Esophagus muscularis mucosa (tissue), 4 donors: ENCODE data around the gene CHCHD3. TPM values are rescaled to one million over a fixed set of nuclear protein-coding genes. Genes with fewer than 3 reads are reported as not detected.

Experiments used
- DNase-seq: peaks from one replicate; pipeline ENCODE4 v3.0.0-alpha.2; 2017; ENCODE audit errors: extremely low spot score
- H3K27ac ChIP-seq, 4 donors: fragments of 200-600 bp; sonication (generic); replicated peaks in 1 of 4; 1 replicate in 3 of 4; 2 replicates in 1 of 4; pipeline ENCODE4 v1.5.1; 2016 to 2019; ENCODE audit warnings: mild to moderate bottlenecking in 1 of 4
- H3K27me3 ChIP-seq, 4 donors: fragments of 200-600 bp; sonication (generic); one replicate each; pipeline versions ENCODE4 v1.5.1 to v1.6.0; 2016 to 2019
- H3K36me3 ChIP-seq, 4 donors: fragments of 200-600 bp; sonication (generic); one replicate each; pipeline ENCODE4 v1.5.1; 2016 to 2019
- H3K4me1 ChIP-seq, 4 donors: fragments of 200-600 bp; sonication (generic); one replicate each; pipeline ENCODE4 v1.5.1; 2016 to 2019
- H3K4me3 ChIP-seq, 4 donors: fragments of 200-600 bp; sonication (generic); 1 replicate in 2 of 4; 2 replicates in 2 of 4; pipeline ENCODE4 v1.5.1; 2016 to 2019; ENCODE audit warnings: mild to moderate bottlenecking in 4 of 4, moderate library complexity in 1 of 4
- H3K9me3 ChIP-seq, 4 donors: fragments of 200-600 bp; sonication (generic); 1 replicate in 3 of 4; 2 replicates in 1 of 4; pipeline ENCODE4 v1.5.1; 2016 to 2019
- EP300 ChIP-seq: sonication (generic); formaldehyde crosslinking; IDR thresholded peaks from one replicate; pipeline ENCODE4 v1.6.1; 2017; ENCODE audit warnings: antibody characterized with exemption
- POLR2A ChIP-seq: fragments of 450-650 bp; IDR thresholded peaks from one replicate; pipeline ENCODE4 v1.6.1; 2017; ENCODE audit warnings: antibody characterized with exemption, moderate library complexity, mild to moderate bottlenecking, low read depth
- POLR2AphosphoS5 ChIP-seq, 2 donors: sonication (generic); formaldehyde crosslinking; IDR thresholded peaks; one replicate each; pipeline ENCODE4 v1.6.1; 2017; ENCODE audit warnings: antibody characterized with exemption in 2 of 2
- WGBS: methylation state at CpG from one replicate; pipeline ENCODE4 v1.1.5; 2018; 5-methylcytosine and 5-hydroxymethylcytosine counted together
- intact Hi-C: fragments of 100-400 bp; cut with DNase I; formaldehyde crosslinking; loops from one replicate; pipeline ENCODE4 v1.15.1; 2023
- total RNA-seq, 4 donors: library from RNA; depleted of rRNA; stranded (reverse); fragments of >200 nt; gene quantifications; one replicate each; pipeline versions ENCODE4 v1.1.0 to v1.2.1, GENCODE V29; 2016
- TF ChIP-seq, protein P1 (sequence below), 3 experiments: fragments of 200-600 bp in 2 of 3; fragments of 450-650 bp in 1 of 3; sonication (generic) in 2 of 3; IDR thresholded peaks; one replicate each; pipeline ENCODE4 v1.5.1; 2017 to 2019; ENCODE audit warnings: antibody characterized with exemption in 3 of 3, mild to moderate bottlenecking in 2 of 3, moderate library complexity in 1 of 3

The CHCHD3 gene
- total RNA-seq, 4 donors from 2014 or later: 58.6 to 74.3 (median 68.9) TPM

DNA sequence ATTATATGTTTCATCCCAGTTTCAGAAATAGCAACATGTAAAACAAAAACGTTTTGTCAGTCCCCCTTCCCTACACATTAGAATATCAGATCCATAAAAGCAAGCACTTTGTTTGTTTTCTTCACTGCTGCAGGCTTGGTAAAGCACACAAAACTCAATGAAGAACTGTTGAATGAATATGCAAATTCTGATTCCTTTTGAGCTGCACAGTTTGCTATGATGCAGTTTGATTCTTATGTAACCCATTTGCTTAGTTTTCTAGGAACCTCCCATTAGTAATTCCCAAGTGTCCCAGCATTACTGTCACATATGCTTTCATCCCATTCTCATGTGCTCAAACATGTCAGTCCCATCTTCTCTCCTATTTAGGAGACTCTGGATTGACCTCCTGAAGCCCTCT lies 26.1 kb upstream of the CHCHD3 start:
- no peak for DNase-seq
- TF ChIP-seq, protein P1, sequence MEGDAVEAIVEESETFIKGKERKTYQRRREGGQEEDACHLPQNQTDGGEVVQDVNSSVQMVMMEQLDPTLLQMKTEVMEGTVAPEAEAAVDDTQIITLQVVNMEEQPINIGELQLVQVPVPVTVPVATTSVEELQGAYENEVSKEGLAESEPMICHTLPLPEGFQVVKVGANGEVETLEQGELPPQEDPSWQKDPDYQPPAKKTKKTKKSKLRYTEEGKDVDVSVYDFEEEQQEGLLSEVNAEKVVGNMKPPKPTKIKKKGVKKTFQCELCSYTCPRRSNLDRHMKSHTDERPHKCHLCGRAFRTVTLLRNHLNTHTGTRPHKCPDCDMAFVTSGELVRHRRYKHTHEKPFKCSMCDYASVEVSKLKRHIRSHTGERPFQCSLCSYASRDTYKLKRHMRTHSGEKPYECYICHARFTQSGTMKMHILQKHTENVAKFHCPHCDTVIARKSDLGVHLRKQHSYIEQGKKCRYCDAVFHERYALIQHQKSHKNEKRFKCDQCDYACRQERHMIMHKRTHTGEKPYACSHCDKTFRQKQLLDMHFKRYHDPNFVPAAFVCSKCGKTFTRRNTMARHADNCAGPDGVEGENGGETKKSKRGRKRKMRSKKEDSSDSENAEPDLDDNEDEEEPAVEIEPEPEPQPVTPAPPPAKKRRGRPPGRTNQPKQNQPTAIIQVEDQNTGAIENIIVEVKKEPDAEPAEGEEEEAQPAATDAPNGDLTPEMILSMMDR (IDR thresholded peaks at IDR 0.05): no peak
- no peak for TF ChIP-seq EP300
- no peak for TF ChIP-seq POLR2A
- TF ChIP-seq POLR2AphosphoS5 (IDR thresholded peaks at IDR 0.05): no peak
- Histone ChIP-seq H3K27me3 (peaks cover 0 to 11% (median 0%) of the 10 kb centered on the region in 4 donors), H3K4me1 (no peaks in the 10 kb centered on the region), H3K9me3 (peaks cover 0 to 9% (median 0%) of the 10 kb centered on the region in 4 donors), H3K36me3 (no peaks in the 10 kb centered on the region), H3K4me3 (no peak overlapping the region), H3K27ac (no peak overlapping the region)
- 46% methylated on average over 1 of the region's 1 CpG for WGBS
- intact Hi-C loops: no loop called here

DNA sequence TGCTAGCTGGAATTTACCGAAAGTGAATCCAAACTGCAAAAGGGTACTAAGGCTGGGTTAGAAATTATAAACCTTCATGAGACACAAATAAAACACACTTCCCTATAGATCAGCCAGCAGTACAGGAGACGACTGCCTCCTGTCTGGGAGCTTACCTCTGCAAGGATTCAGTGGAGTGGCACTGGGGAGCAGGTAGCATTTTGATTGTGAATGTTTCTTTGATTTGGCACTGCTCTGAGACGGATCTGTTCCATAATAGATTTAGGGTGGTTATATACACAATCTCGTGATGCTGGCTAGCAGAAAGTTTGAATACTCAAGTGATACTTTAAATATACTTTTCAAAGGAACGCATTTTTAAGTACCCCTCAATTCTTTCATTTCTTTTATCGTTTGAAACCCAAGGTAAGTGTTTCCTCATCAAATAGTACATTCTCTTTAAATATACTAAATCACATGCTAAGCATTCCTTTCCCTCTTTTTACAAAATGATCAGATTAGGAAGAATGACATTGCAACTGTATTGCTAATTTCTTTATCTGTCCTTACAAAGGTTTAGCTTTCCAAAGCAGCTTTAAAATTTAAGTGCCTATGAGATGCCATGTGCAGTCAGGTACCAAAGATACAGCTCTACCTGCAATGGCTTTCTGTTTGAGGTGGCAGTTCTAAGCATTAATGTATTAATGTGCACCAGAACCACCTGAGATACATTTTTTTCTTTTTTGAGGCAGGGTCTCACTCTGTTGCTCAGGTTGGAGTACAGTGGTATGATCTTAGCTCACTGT lies 20.6 kb upstream of the CHCHD3 start:
- no peak for DNase-seq
- H3K36me3 ChIP-seq: no peaks in the 10 kb centered on the region
- peaks cover 0 to 7% (median 0%) of the 10 kb centered on the region in 4 donors for H3K27me3 ChIP-seq
- intact Hi-C loops: no loop called here
- no peaks in the 10 kb centered on the region for H3K9me3 ChIP-seq
- no peaks in the 10 kb centered on the region for H3K4me1 ChIP-seq
- no peak overlapping the region for H3K27ac ChIP-seq
- H3K4me3 ChIP-seq: no peak overlapping the region
- 69% methylated on average over 6 of the region's 6 CpGs for WGBS
- no peak for TF ChIP-seq EP300
- TF ChIP-seq POLR2AphosphoS5 (IDR thresholded peaks at IDR 0.05): no peak
- no peak for TF ChIP-seq POLR2A
- TF ChIP-seq, protein P1 (IDR thresholded peaks at IDR 0.05): no peak

DNA sequence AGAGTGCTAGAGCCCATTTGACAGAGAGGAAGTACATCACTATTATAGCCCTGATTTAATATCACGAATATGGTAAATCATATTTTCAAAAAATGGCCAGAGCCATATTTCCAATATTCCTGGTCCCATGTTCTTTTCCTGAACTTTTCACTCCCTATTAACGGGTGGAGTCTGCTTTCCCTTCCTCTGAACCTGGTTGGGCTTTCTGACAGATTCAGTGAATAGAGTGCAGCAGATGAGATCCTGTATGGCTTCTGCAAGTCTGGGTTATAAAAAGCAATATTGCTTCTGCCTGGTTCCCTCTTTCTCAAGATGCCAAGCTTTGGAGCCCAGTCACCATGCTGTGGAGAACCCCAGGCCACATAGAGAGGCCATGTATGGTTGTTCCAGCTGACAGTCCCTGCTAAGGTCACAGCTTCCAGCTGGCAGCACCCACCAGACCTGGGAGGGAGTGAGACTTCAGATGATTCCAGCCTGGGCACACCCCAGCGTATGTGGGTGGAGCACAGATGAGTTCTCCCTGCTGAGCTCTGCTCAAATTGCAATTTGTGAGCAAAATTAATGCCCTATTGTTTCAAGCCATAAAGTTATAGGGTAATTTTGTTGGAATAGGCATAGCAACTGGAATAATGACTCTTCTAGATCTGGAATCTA lies 17.9 kb upstream of the CHCHD3 start:
- WGBS: 66% methylated on average over 3 of the region's 3 CpGs
- Histone ChIP-seq H3K4me3 (no peak overlapping the region), H3K36me3 (no peaks in the 10 kb centered on the region), H3K4me1 (no peaks in the 10 kb centered on the region), H3K9me3 (no peaks in the 10 kb centered on the region), H3K27me3 (no peaks in the 10 kb centered on the region), H3K27ac (no peak overlapping the region)
- TF ChIP-seq POLR2A: no peak
- no peak for TF ChIP-seq POLR2AphosphoS5 (IDR thresholded peaks at IDR 0.05)
- TF ChIP-seq, protein P1 (IDR thresholded peaks at IDR 0.05): no peak
- TF ChIP-seq EP300: no peak
- DNase-seq: no peak
- intact Hi-C loops: no loop called here

DNA sequence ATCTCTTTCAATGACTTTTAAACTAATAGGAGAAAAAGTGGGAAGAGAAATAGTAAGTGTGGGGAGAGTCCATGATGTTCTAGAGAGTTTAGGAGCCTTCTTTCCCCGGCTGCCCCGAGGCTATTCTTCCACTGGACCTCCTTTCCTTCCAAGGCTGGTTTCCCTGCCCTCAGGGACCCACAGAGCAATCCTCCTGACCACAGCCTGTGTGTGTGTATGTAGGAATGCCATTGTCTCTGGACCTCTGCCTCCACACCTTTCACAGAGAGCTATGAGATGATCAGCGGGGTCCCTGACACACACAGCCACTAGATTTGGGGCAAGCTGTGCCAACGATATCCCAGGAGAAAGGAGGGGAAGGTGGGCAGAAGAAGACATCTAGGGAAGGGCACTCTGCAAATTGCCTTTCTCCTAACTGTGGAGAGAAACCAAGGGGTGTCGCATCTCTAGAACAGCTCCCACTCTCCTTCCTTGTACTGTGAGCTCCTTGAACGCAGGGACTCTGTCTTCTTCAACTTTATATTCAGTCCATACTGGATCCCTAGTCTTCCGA lies 13.3 kb upstream of the CHCHD3 start:
- Histone ChIP-seq H3K4me1 (no peaks in the 10 kb centered on the region), H3K4me3 (no peak overlapping the region), H3K27me3 (no peaks in the 10 kb centered on the region), H3K27ac (no peak overlapping the region), H3K9me3 (no peaks in the 10 kb centered on the region), H3K36me3 (no peaks in the 10 kb centered on the region)
- WGBS: 83% methylated on average over 7 of the region's 7 CpGs
- TF ChIP-seq POLR2AphosphoS5 (IDR thresholded peaks at IDR 0.05) (no peak), POLR2A (no peak)
- TF ChIP-seq, protein P1 (IDR thresholded peaks at IDR 0.05): no peak
- intact Hi-C loops: no loop called here
- no peak for DNase-seq
